GM18951 (cell line): ENCODE data around the gene NEDD4L.

Experiments
- POLR2A ChIP-seq: IDR thresholded peaks from 4 replicates; pipeline ENCODE4 v1.6.1; 2011; ENCODE audit warnings: mild to moderate bottlenecking; ENCODE audit not compliant: insufficient read length, insufficient read depth; ENCODE audit errors: extremely low read depth
- in situ Hi-C: fragments of 300-500 bp; cut with MboI; formaldehyde crosslinking; loops from one replicate; pipeline ENCODE4 v1.12.0; 2022; ENCODE audit warnings: low sequenced_read_pairs, mixed read lengths, inconsistent platforms; ENCODE audit not compliant: unreplicated experiment

The NEDD4L gene

DNA sequence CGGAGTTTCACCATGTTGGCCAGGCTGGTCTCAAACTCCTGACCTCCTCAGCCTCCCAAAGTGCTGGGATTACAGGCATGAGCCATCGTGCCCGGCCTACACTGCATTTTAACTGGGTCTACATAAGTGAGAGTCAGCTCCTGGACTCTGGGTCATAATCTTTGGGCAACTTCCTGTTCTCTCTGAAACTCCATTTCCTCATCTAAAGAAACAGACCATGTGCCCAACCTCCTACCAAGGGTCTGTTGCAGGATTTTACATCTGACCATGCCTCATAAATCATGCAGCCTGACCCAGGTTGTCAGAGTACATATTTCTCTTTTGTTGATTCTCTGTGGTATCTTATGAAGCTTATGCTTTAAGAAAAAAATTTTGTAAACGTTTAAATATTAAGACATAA, 304.5 kb downstream of the NEDD4L start:
- in situ Hi-C loops: no loop called here
- no peak for TF ChIP-seq POLR2A

DNA sequence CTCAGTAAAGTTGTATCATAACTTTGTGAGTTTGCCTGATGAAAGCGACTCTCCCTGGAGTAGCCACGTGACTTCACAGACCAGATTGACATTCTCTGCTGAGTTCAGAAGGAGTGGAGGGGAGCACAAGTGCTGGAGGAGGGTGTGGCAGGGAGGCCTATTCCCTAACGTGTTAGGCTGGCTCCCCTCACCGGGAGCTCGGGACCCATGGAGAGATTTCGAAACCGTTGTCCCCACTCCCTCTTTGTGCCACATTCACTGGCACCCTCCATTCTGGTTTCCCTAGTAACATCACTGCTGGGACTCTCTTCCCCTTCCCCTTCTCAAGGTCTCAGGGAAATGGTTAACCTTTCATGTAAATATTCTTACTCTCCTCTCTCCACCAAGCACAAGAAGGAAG, 304.9 kb downstream of the NEDD4L start:
- no peak for TF ChIP-seq POLR2A
- in situ Hi-C loops: no loop called here

DNA sequence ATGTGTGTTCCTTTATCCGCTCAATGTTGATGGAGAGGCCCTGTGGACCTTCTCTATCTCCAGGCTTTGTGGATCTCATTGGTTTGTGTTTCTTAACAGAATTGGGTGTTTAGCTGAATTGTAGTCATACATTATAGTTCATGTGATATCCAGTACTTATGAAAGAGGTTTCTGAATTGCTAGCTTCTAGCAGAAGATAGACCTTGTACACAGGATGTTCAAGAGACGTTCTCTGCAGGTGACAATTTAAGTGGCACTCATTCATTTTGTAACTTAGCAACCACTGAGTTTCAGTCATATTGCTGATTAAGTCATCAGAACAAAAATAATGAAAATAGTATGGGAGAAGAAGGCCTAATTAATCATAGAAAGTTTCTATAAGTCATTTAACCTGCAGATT, 305.6 kb downstream of the NEDD4L start:
- no peak for TF ChIP-seq POLR2A

GRCh38 chr18:58350526-58350925, 306.5 kb downstream of the NEDD4L start:
- TF ChIP-seq POLR2A: no peak
- in situ Hi-C loops: no loop called here

More for the DNA sequence above, 305.6 kb downstream of the NEDD4L start:
- in situ Hi-C loops: no loop called here

DNA sequence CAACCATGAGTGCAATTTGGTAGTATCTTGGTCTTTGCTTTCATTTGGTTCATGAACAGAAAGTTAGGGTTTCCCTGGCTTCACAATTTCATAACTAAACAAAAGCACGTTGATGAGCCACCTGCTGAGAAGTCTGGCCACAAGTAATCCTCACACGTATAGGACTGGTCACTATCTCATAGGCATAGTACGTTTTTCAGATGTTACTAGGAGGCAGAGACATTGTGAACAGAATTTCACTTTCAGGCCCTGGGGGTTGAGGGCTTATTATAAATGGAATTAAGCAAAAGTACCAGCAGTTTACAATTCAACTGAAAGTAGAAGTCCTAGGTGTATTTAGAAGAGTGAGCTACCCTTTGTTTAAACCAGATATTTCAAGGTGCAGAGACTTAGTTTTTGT, 307.8 kb downstream of the NEDD4L start:
- TF ChIP-seq POLR2A: no peak
- in situ Hi-C loops: no loop called here

- no peak for TF ChIP-seq POLR2A
- in situ Hi-C loops: no loop called here
Measured at GRCh38 chr18:58353581-58353980, 309.6 kb downstream of the NEDD4L start.

DNA sequence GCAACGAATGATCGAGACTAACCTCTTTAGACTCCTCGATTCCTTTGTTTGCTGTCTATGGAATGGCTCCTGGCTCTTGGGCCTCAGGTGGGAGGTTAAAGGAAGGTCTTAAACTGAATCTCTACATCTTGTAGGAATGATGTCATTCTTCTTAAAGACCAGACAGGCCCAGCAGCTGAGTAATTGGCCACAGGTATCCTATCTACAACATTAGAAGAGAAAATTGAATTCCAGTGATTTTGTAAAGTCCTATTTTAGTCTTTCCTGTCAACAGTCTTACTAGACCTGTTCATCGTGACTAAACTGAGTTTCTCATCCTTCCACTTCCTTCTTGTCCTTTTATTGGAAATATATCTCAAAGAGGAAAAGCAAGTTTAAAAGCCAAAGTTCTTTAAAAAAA, 310.0 kb downstream of the NEDD4L start:
- TF ChIP-seq POLR2A: no peak
- in situ Hi-C loops: no loop called here

DNA sequence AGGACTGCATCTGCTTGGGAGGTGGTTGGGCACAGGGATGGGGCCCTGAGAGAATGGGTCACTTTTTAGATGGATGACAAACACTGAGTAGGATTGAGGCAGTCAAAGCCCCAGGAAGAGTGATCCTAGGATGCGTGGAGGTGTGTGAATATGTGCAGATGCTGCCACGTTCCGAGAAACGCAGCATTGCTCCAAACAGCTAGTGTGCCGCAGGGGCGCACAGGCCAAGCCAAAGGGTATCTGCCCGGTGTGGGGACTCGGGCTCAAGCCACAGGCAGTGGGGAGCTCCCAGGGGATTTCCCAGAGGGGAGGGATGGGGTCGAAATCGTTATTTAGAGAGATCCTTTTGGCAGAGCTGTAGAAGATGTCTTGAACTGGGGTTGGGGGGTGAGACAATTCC, 310.8 kb downstream of the NEDD4L start:
- in situ Hi-C loops: no loop called here
- no peak for TF ChIP-seq POLR2A

- no peak for TF ChIP-seq POLR2A
- in situ Hi-C loops: no loop called here
Measured at GRCh38 chr18:58355243-58355642, 311.2 kb downstream of the NEDD4L start.

DNA sequence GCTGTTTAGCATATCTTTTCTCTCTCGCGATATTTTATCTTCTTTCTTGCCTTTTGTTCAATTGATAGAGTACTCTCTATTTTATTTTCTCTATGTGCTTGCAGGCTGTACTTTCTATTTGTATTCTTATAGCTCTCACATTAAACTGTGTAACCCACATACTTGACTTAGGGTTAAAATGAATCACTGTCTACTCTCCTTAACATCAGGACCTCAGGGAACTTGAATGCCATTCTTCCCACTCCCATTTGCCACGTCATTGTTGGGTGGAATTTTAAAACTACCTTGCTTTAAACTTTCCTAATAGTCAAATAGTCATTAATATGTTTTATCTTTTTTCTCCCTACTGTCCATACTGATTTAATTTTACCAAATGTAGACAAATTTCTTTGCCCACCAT, 315.2 kb downstream of the NEDD4L start:
- TF ChIP-seq POLR2A: no peak
- in situ Hi-C loops: no loop called here

DNA sequence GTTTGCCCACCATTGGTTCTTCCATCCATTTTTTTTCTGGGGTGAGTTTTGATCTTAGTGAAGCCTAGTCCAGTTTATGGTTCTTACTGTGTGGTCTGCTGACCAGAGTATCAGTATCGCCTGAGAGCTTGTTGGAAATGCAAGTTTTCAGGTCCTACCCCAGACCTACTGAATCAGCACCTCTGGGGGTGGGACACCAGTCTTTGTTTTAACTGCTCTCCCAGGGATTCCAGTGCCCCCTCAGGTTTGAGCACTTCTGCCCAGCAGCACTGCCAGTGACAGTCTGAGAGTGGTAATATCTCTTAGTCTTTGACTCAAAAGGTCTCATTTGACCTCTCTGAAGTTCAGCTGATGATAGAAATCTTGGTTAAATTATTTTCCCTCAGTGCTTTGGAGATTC, 315.6 kb downstream of the NEDD4L start:
- in situ Hi-C loops: no loop called here
- TF ChIP-seq POLR2A: no peak

DNA sequence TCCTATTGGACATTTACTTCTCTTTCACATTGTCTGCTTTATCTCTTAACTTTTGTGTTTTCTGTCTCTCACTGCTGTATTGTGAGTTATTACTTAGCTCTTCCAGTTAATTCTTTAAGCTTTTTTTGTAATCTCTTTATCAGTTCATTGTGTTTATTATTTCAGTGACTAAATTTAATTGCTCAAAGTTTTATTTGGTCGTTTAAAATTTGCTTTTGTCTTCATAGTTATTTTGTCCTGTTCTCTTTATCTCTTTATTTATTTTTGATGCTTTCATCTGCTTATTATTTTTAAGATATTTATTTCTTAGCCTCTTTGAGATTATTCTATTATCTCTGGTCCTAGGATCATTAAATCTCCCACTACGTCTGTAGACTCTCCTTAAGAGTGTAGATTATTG, 316.3 kb downstream of the NEDD4L start:
- TF ChIP-seq POLR2A: no peak
- in situ Hi-C loops: no loop called here

DNA sequence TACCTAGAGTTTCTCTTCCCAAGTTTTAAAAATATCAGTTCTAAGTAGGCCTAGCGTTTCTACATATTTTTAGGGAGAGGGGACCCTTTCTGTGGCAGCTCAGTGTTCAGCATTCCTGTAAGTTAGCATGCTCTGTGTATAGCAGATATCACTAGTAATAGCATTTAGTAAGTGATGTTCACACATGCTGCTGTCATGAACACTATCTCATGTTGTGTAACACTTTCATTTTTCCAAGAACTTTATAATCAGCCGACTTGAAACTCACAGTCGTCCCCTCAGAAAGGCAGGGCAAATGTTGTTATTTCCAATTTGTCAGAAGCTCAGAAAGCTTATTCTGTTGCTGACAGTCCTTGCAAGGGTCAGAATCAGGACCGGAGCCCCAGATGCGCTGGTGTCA, 317.2 kb downstream of the NEDD4L start:
- in situ Hi-C loops: no loop called here
- TF ChIP-seq POLR2A: no peak

- in situ Hi-C loops: no loop called here
- no peak for TF ChIP-seq POLR2A
Measured at GRCh38 chr18:58362027-58362575, 318.1 kb downstream of the NEDD4L start.

- no peak for TF ChIP-seq POLR2A
- in situ Hi-C loops: no loop called here
Measured at GRCh38 chr18:58362829-58363271, 318.8 kb downstream of the NEDD4L start.
